Measurements from ENCODE around the gene NPPB.

The NPPB gene

GRCh38 chr1:11880911-11881748, 22.4 kb upstream of the NPPB start:
- no peak for DNase-seq (ENCODE audit: low read depth)

- no peak for DNase-seq (ENCODE audit: low read depth)
Observed at GRCh38 chr1:11880181-11880575, 21.4 kb upstream of the NPPB start.

- no peak for DNase-seq (ENCODE audit: low read depth)
Observed at GRCh38 chr1:11879311-11880180, 20.8 kb upstream of the NPPB start.

GRCh38 chr1:11878891-11879190, 20.1 kb upstream of the NPPB start:
- no peak for DNase-seq (ENCODE audit: low read depth)

GRCh38 chr1:11878081-11878890, 19.5 kb upstream of the NPPB start:
- DNase-seq (ENCODE audit: low read depth) = no peak

- no peak for DNase-seq (ENCODE audit: low read depth)
Observed at GRCh38 chr1:11877074-11877473, 18.3 kb upstream of the NPPB start.

GRCh38 chr1:11875094-11875493, 16.3 kb upstream of the NPPB start:
- DNase-seq (ENCODE audit: low read depth) = no peak

GRCh38 chr1:11874624-11875023, 15.9 kb upstream of the NPPB start:
- DNase-seq (ENCODE audit: low read depth) = no peak

GRCh38 chr1:11874258-11874562, 15.5 kb upstream of the NPPB start:
- no peak for DNase-seq (ENCODE audit: low read depth)

GRCh38 chr1:11873395-11874257, 14.9 kb upstream of the NPPB start:
- no peak for DNase-seq (ENCODE audit: low read depth)

- no peak for DNase-seq (ENCODE audit: low read depth)
Observed at GRCh38 chr1:11872545-11872944, 13.8 kb upstream of the NPPB start.

- DNase-seq (ENCODE audit: low read depth) = no peak
Observed at GRCh38 chr1:11869650-11870207, 11.0 kb upstream of the NPPB start.

GRCh38 chr1:11869104-11869503, 10.4 kb upstream of the NPPB start:
- no peak for DNase-seq (ENCODE audit: low read depth)

GRCh38 chr1:11868331-11868980, 9.7 kb upstream of the NPPB start:
- no peak for DNase-seq (ENCODE audit: low read depth)

GRCh38 chr1:11862890-11863289, 4.1 kb upstream of the NPPB start:
- DNase-seq (ENCODE audit: low read depth) = no peak

- no peak for DNase-seq (ENCODE audit: low read depth)
Observed at GRCh38 chr1:11860587-11860986, 1.8 kb upstream of the NPPB start.

- no peak for DNase-seq (ENCODE audit: low read depth)
Observed at GRCh38 chr1:11860083-11860482, 1.3 kb upstream of the NPPB start.

- no peak for DNase-seq (ENCODE audit: low read depth)
Observed at GRCh38 chr1:11858968-11859871, 475 bp upstream of the NPPB start.

GRCh38 chr1:11858158-11858557, 587 bp downstream of the NPPB start:
- no peak for DNase-seq (ENCODE audit: low read depth)

All from GM04503 (cell line).